IMR-90 (cell line): ENCODE results near the gene TRPV3. TPM values are rescaled to one million over a fixed set of nuclear protein-coding genes. Genes with fewer than 3 reads are reported as not detected.

ENCODE experiments used
- ATAC-seq: fragments of 200-7000 bp; cut with Tn5 transposase; 2 replicates; pipeline ENCODE4 v1.9.1; 2020; ENCODE audit warnings: low read depth, mild to moderate bottlenecking, moderate library complexity
- BruUV-seq: library from RNA; stranded (reverse); fragments of 400-500 nt; replicated peaks from 2 replicates; lab custom pipeline; 2021; lab: Mats Ljungman, UMichigan
- CTCF ChIA-PET: fragments of 300-600 bp; formaldehyde crosslinking; extraction: SDS; loops from one replicate; lab custom pipeline; 2021; ENCODE audit warnings: antibody characterized with exemption; lab: Yijun Ruan, JAX
- POLR2A ChIA-PET: fragments of 300-600 bp; sonication (Branson Sonifier 250); formaldehyde crosslinking; loops from one replicate; lab custom pipeline; 2022; ENCODE audit warnings: antibody characterized with exemption; ENCODE audit not compliant: unreplicated experiment; lab: Charles Lee
- DNase-seq: peaks from one replicate; pipeline ENCODE4 v3.0.0; 2013
- H2AFZ ChIP-seq: replicated peaks from 2 replicates; pipeline ENCODE3; 2013; ENCODE audit warnings: low read length, mild to moderate bottlenecking; ENCODE audit not compliant: poor library complexity
- H2AK5ac ChIP-seq: 2 replicates; pipeline ENCODE4 v1.6.1; 2013; ENCODE audit warnings: low read depth, low read length, inconsistent platforms
- H2AK9ac ChIP-seq: replicated peaks from 2 replicates; pipeline ENCODE3; 2013; ENCODE audit warnings: mild to moderate bottlenecking, low read depth, low read length, moderate library complexity; ENCODE audit not compliant: poor library complexity
- H2BK120ac ChIP-seq: 2 replicates; pipeline ENCODE4 v1.6.1; 2013; ENCODE audit warnings: low read depth, low read length, inconsistent platforms
- H2BK15ac ChIP-seq: 3 replicates; pipeline ENCODE4 v1.6.1; 2013; ENCODE audit warnings: low read depth, low read length, inconsistent platforms
- H2BK20ac ChIP-seq: 2 replicates; pipeline ENCODE4 v1.6.1; 2013; ENCODE audit warnings: low read depth, mild to moderate bottlenecking, inconsistent platforms, low read length, moderate library complexity
- H2BK5ac ChIP-seq: 2 replicates; pipeline ENCODE4 v1.6.1; 2013; ENCODE audit warnings: mild to moderate bottlenecking, low read depth, low read length, inconsistent platforms; ENCODE audit not compliant: poor library complexity, severe bottlenecking
- H3K14ac ChIP-seq: replicated peaks from 2 replicates; pipeline ENCODE4 v1.6.1; 2013; ENCODE audit warnings: low read depth, low read length, inconsistent platforms
- H3K18ac ChIP-seq: 2 replicates; pipeline ENCODE4 v1.6.1; 2013; ENCODE audit warnings: low read depth, low read length, control low read depth
- H3K23ac ChIP-seq: 2 replicates; pipeline ENCODE4 v1.6.1; 2013; ENCODE audit warnings: low read depth, low read length, inconsistent platforms
- H3K27ac ChIP-seq: 2 replicates; pipeline ENCODE4 v1.5.1; 2013; ENCODE audit warnings: mild to moderate bottlenecking, control low read depth, low read length; ENCODE audit not compliant: insufficient read depth
- H3K27me3 ChIP-seq: 2 replicates; pipeline ENCODE4 v1.6.1; 2013; ENCODE audit warnings: low read length; ENCODE audit not compliant: control insufficient read depth, insufficient read depth
- H3K36me3 ChIP-seq: 2 replicates; pipeline ENCODE4 v1.6.1; 2013; ENCODE audit warnings: low read length, mixed read lengths; ENCODE audit not compliant: control insufficient read depth, insufficient read depth
- H3K4ac ChIP-seq: 2 replicates; pipeline ENCODE4 v1.6.1; 2013; ENCODE audit warnings: low read depth, low read length, inconsistent platforms
- H3K4me1 ChIP-seq: 2 replicates; pipeline ENCODE4 v1.6.1; 2013; ENCODE audit warnings: low read length, mixed read lengths; ENCODE audit not compliant: control insufficient read depth, insufficient read depth
- H3K4me2 ChIP-seq: 2 replicates; pipeline ENCODE4 v1.6.1; 2013; ENCODE audit warnings: low read depth, mild to moderate bottlenecking, control low read depth, low read length, moderate library complexity
- H3K4me3 ChIP-seq: 2 replicates; pipeline ENCODE4 v1.5.1; 2013; ENCODE audit warnings: low read depth, mild to moderate bottlenecking, control low read depth, low read length, moderate library complexity; ENCODE audit not compliant: insufficient read depth
- H3K56ac ChIP-seq: 2 replicates; pipeline ENCODE4 v1.6.1; 2013; ENCODE audit warnings: low read length, inconsistent platforms; ENCODE audit not compliant: insufficient read depth; ENCODE audit errors: extremely low read depth
- H3K79me1 ChIP-seq, 2 experiments: 2 replicates each; pipeline ENCODE4 v1.6.1; 2013; ENCODE audit warnings: low read length in 2 of 2, inconsistent platforms in 1 of 2, low read depth in 1 of 2
- H3K9ac ChIP-seq: 2 replicates; pipeline ENCODE4 v1.6.1; 2013; ENCODE audit warnings: low read depth, low read length, control low read depth
- H3K9me1 ChIP-seq: 2 replicates; pipeline ENCODE4 v1.6.1; 2013; ENCODE audit warnings: low read length, inconsistent platforms; ENCODE audit not compliant: insufficient read depth
- H3K9me3 ChIP-seq: 2 replicates; pipeline ENCODE4 v1.6.1; 2013; ENCODE audit warnings: low read length; ENCODE audit not compliant: control insufficient read depth, insufficient read depth
- H4K20me1 ChIP-seq: 2 replicates; pipeline ENCODE4 v1.6.1; 2013; ENCODE audit warnings: low read length, inconsistent platforms; ENCODE audit not compliant: insufficient read depth
- H4K5ac ChIP-seq: 2 replicates; pipeline ENCODE4 v1.6.1; 2013; ENCODE audit warnings: mild to moderate bottlenecking, low read depth, low read length, control low read depth
- H4K8ac ChIP-seq, 2 experiments: 2 replicates each; pipeline ENCODE4 v1.6.1; 2013; ENCODE audit warnings: low read depth in 2 of 2, low read length in 2 of 2, control low read depth in 1 of 2, inconsistent platforms in 1 of 2
- H4K91ac ChIP-seq: 2 replicates; pipeline ENCODE4 v1.6.1; 2013; ENCODE audit warnings: low read depth, low read length, inconsistent platforms; ENCODE audit not compliant: insufficient read depth
- BHLHE40 ChIP-seq: fragments of 150-350 bp; IDR thresholded peaks from 2 replicates; pipeline ENCODE4 v1.6.1; 2016; ENCODE audit warnings: mild to moderate bottlenecking, low read depth, low read length
- CEBPB ChIP-seq: IDR thresholded peaks from 2 replicates; pipeline ENCODE4 v1.6.1; 2012; ENCODE audit warnings: low read depth, low read length, improper control_type of control experiment
- CHD1 ChIP-seq: IDR thresholded peaks from 2 replicates; pipeline ENCODE4 v1.6.1; 2012; ENCODE audit warnings: low read depth, low read length, improper control_type of control experiment
- FOS ChIP-seq: fragments of 150-350 bp; IDR thresholded peaks from 2 replicates; pipeline ENCODE4 v1.6.1; 2016; ENCODE audit warnings: low read depth, low read length
- MAFK ChIP-seq: IDR thresholded peaks from 2 replicates; pipeline ENCODE4 v1.6.1; 2012; ENCODE audit warnings: low read depth, low read length, improper control_type of control experiment
- MAZ ChIP-seq: IDR thresholded peaks from 2 replicates; pipeline ENCODE4 v1.6.1; 2012; ENCODE audit warnings: low read depth, mild to moderate bottlenecking, low read length, improper control_type of control experiment, moderate library complexity, borderline replicate concordance
- MXI1 ChIP-seq: IDR thresholded peaks from 2 replicates; pipeline ENCODE4 v1.6.1; 2012; ENCODE audit warnings: low read depth, mild to moderate bottlenecking, low read length, moderate library complexity, borderline replicate concordance
- NFE2L2 ChIP-seq: fragments of 150-350 bp; IDR thresholded peaks from 2 replicates; pipeline ENCODE4 v1.6.1; 2016; ENCODE audit warnings: low read depth, mild to moderate bottlenecking, low read length
- POLR2A ChIP-seq: IDR thresholded peaks from 2 replicates; pipeline ENCODE4 v1.6.1; 2012; ENCODE audit warnings: mild to moderate bottlenecking, low read depth, low read length
- RAD21 ChIP-seq: IDR thresholded peaks from 2 replicates; pipeline ENCODE4 v1.6.1; 2012; ENCODE audit warnings: low read length, improper control_type of control experiment
- RCOR1 ChIP-seq: IDR thresholded peaks from 2 replicates; pipeline ENCODE4 v1.6.1; 2012; ENCODE audit warnings: mild to moderate bottlenecking, low read length, improper control_type of control experiment; ENCODE audit not compliant: insufficient replicate concordance
- RFX5 ChIP-seq: IDR thresholded peaks from 2 replicates; pipeline ENCODE4 v1.8.0; 2012; ENCODE audit warnings: low read depth, mild to moderate bottlenecking, low read length, moderate library complexity
- SMC3 ChIP-seq: fragments of 150-350 bp; IDR thresholded peaks from 2 replicates; pipeline ENCODE4 v1.6.1; 2016; ENCODE audit warnings: low read depth, mild to moderate bottlenecking, antibody characterized with exemption, low read length, moderate library complexity
- WGBS, 2 experiments: methylation state at CpG; one replicate each; pipeline versions ENCODE4 v1.1.5 to v1.1.7; 2013; ENCODE audit warnings: missing lambda C conversion rate in 2 of 2; ENCODE audit not compliant: insufficient read length in 1 of 2; ENCODE audit errors: extremely low coverage in 2 of 2; 5-methylcytosine and 5-hydroxymethylcytosine counted together
- dilution Hi-C: fragments of 300-500 bp; cut with HindIII; formaldehyde crosslinking; loops from one replicate; pipeline ENCODE4 v1.14.3; 2018; ENCODE audit warnings: low sequenced_read_pairs; ENCODE audit not compliant: unreplicated experiment
- in situ Hi-C: fragments of 300-500 bp; cut with MboI; formaldehyde crosslinking; loops from 3 replicates; pipeline ENCODE4 v1.14.3; 2019; ENCODE audit warnings: low sequenced_read_pairs, inconsistent platforms, mixed read lengths
- intact Hi-C: fragments of 100-400 bp; cut with micrococcal nuclease; formaldehyde crosslinking; loops from 2 replicates; pipeline ENCODE4 v1.10.0; 2022
- polyA plus RNA-seq, 3 experiments: library from polyadenylated mRNA; depleted of rRNA; stranded (reverse); fragments of >200 nt; gene quantifications; 2 replicates each; pipeline ENCODE4 v1.2.3, GENCODE V29; 2012; ENCODE audit warnings: low replicate concordance in 1 of 3
- total RNA-seq: library from RNA; depleted of rRNA; stranded (reverse); fragments of >200 nt; gene quantifications from 2 replicates; pipeline ENCODE4 v1.2.3, GENCODE V29; 2012
- TF ChIP-seq, protein P1 (sequence below): fragments of 150-350 bp; IDR thresholded peaks from 2 replicates; pipeline ENCODE4 v1.6.1; 2017; ENCODE audit warnings: mild to moderate bottlenecking, antibody characterized with exemption, low read length, low read depth
- TF ChIP-seq, protein P2 (sequence below): conservative IDR thresholded peaks from 2 replicates; pipeline ENCODE4 v1.5.1; 2012; ENCODE audit warnings: mild to moderate bottlenecking, low read depth, low read length, improper control_type of control experiment
- TF ChIP-seq, protein P3 (sequence below): fragments of 150-350 bp; IDR thresholded peaks from 2 replicates; pipeline ENCODE4 v1.6.1; 2016; ENCODE audit warnings: low read depth, mild to moderate bottlenecking, low read length, moderate library complexity, borderline replicate concordance

Gene TRPV3
- total and polyA plus RNA-seq, 2 of the 4 experiments (the other 2 are of a cell fraction), result 0.18 to 0.26 TPM

DNA sequence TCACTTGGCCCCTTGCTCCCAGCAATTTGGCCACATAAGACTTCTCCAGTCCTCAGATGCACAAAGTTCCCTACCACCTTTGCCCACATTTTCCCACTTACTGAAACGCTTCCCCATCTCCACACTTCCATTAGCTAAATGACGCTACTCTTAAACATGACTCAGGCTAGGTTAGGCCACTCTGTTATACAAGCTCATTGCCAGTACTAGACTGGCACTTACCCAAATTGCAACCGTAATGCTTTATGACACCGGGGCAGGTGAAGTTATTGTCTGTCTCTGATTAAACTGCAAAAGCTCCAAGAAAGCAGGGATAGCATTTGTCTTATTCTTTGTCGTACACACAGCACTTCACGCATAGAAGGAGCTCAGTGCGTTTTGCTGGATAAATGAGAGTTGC, 52.6 kb downstream of the TRPV3 start:
- H2BK15ac ChIP-seq, result no peak overlapping the region
- TF ChIP-seq MAFK (no peak), MAZ (no peak), POLR2A (no peak), CHD1 (no peak), NFE2L2 (no peak), RAD21 (no peak), SMC3 (no peak), RFX5 (no peak), MXI1 (no peak), BHLHE40 (no peak), FOS (no peak), CEBPB (no peak), RCOR1 (no peak)
- TF ChIP-seq, protein P1, sequence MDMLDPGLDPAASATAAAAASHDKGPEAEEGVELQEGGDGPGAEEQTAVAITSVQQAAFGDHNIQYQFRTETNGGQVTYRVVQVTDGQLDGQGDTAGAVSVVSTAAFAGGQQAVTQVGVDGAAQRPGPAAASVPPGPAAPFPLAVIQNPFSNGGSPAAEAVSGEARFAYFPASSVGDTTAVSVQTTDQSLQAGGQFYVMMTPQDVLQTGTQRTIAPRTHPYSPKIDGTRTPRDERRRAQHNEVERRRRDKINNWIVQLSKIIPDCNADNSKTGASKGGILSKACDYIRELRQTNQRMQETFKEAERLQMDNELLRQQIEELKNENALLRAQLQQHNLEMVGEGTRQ, result no peak
- TF ChIP-seq, protein P2, sequence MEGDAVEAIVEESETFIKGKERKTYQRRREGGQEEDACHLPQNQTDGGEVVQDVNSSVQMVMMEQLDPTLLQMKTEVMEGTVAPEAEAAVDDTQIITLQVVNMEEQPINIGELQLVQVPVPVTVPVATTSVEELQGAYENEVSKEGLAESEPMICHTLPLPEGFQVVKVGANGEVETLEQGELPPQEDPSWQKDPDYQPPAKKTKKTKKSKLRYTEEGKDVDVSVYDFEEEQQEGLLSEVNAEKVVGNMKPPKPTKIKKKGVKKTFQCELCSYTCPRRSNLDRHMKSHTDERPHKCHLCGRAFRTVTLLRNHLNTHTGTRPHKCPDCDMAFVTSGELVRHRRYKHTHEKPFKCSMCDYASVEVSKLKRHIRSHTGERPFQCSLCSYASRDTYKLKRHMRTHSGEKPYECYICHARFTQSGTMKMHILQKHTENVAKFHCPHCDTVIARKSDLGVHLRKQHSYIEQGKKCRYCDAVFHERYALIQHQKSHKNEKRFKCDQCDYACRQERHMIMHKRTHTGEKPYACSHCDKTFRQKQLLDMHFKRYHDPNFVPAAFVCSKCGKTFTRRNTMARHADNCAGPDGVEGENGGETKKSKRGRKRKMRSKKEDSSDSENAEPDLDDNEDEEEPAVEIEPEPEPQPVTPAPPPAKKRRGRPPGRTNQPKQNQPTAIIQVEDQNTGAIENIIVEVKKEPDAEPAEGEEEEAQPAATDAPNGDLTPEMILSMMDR, result no peak
- TF ChIP-seq, protein P3, sequence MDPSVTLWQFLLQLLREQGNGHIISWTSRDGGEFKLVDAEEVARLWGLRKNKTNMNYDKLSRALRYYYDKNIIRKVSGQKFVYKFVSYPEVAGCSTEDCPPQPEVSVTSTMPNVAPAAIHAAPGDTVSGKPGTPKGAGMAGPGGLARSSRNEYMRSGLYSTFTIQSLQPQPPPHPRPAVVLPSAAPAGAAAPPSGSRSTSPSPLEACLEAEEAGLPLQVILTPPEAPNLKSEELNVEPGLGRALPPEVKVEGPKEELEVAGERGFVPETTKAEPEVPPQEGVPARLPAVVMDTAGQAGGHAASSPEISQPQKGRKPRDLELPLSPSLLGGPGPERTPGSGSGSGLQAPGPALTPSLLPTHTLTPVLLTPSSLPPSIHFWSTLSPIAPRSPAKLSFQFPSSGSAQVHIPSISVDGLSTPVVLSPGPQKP, result no peak
- CTCF ChIA-PET, result no interaction called here
- no peaks in the 10 kb centered on the region for H3K9me1 ChIP-seq
- no peaks in the 10 kb centered on the region for H3K36me3 ChIP-seq
- H3K14ac ChIP-seq, result no peak overlapping the region
- H3K18ac ChIP-seq, result no peak overlapping the region
- ATAC-seq, result no peak
- H4K5ac ChIP-seq, result no peak overlapping the region
- H2AFZ ChIP-seq, result no peak overlapping the region
- no peak overlapping the region for H3K4me2 ChIP-seq
- BruUV-seq, result no TSS peak
- no peak overlapping the region for H2BK20ac ChIP-seq
- H3K4me3 ChIP-seq, result no peak overlapping the region
- in situ Hi-C loops, result no loop called here
- no peaks in the 10 kb centered on the region for H3K4me1 ChIP-seq
- no peak overlapping the region for H3K23ac ChIP-seq
- H3K9ac ChIP-seq, result no peak overlapping the region
- no peak overlapping the region for H4K91ac ChIP-seq
- H2BK120ac ChIP-seq, result no peak overlapping the region
- no peaks in the 10 kb centered on the region for H4K20me1 ChIP-seq
- dilution Hi-C loops, result no loop called here
- no peak overlapping the region for H4K8ac ChIP-seq
- WGBS, 2 experiments, result 90% methylated on average over 5 of the region's 7 CpGs; no CpG with 5 or more reads in 1 of the 2 experiments
- POLR2A ChIA-PET, result no interaction called here
- H3K79me1 ChIP-seq, result no peaks in the 10 kb centered on the region
- no peaks in the 10 kb centered on the region for H3K9me3 ChIP-seq
- no peak overlapping the region for H2AK9ac ChIP-seq
- no peak overlapping the region for H2BK5ac ChIP-seq
- H3K27me3 ChIP-seq, result no peaks in the 10 kb centered on the region
- intact Hi-C loops, result no loop called here
- no peak overlapping the region for H3K56ac ChIP-seq
- DNase-seq, result no peak
- H3K27ac ChIP-seq, result no peak overlapping the region
- H3K4ac ChIP-seq, result no peak overlapping the region
- H2AK5ac ChIP-seq, result no peak overlapping the region
